GM12875 (cell line): ENCODE measurements around the gene RAB31.

ENCODE experiments used
- H3K4me3 ChIP-seq: one replicate; pipeline ENCODE4 v1.5.1; 2011; ENCODE audit warnings: low read depth, low read length, control low read depth
- CTCF ChIP-seq: IDR thresholded peaks from 2 replicates; pipeline ENCODE4 v1.5.1; 2011; ENCODE audit warnings: low read depth, mild to moderate bottlenecking, control low read depth, inconsistent platforms, low read length, moderate library complexity, borderline replicate concordance; ENCODE audit not compliant: insufficient read depth

The RAB31 gene

DNA sequence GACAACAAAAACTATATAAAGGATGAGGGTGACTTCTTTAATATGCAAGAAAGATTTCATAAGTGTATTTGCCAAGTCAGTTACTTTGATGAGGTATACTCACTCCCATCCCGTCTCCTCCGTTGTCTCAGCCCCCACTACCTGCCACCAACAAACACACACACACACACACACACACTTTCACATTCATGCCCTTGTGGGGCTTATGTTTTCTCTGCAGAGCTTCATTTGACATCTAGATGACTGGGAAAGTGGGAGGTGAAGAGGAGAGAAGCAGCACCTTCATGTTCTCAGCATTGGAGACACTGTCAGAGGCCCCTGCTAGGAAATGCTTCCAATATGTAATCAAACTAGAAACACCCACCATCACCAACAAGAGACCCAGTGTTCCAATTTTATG lies 155.2 kb downstream of the RAB31 start:
- TF ChIP-seq CTCF, result no peak
- H3K4me3 ChIP-seq, result no peak overlapping the region

DNA sequence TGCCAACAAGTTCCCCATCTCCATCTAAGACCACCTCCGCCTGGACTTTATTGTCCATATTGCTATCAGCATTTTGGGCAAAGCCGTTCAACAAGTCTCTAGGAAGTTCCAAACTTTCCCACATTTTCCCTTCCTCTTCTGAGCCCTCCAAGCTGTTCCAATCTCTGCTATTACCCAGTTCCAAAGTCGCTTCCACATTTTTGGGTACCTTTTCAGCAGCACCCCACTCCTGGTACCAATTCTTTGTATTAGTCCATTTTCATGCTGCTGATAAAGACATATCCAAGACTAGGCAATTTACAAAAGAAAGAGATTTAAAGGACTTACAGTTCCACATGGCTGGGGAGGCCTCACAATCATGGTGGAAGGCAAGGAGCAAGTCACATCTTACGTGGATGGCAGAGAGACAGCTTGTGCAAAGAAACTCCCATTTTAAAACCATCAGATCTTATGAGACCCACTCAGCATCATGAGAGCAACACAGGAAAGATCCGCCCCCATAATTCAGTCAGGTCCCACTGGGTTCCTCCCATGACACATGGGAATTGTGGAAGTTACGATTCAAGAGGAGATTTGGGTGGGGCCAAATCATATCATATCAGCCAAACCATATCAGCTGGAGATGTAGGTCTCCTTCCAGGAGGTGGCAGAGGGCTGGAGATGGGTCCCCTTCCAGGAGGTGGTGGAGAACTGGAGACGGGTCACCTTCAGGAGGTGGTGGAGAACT lies 157.8 kb downstream of the RAB31 start:
- no peak overlapping the region for H3K4me3 ChIP-seq
- no peak for TF ChIP-seq CTCF

DNA sequence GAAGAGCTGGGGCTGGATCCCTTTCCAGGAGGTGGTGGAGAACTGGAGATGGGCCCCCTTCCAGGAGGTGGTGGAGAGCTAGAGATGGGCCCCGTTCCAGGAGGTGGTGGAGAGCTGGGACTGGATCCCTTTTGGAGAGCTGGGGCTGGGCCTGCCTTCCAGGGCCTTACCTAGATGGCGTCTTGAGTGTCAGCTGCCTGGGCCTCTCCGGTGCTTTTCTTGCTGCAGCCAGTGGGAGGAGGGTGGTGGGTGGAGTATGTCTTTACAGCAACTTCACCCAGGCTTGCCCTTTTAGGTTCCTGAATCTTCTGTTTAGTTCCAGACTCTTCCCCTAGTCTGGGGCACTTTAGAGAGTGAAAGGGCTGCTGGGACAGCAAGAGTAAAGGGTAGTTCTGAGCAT lies 158.5 kb downstream of the RAB31 start:
- no peak overlapping the region for H3K4me3 ChIP-seq
- TF ChIP-seq CTCF, result no peak

DNA sequence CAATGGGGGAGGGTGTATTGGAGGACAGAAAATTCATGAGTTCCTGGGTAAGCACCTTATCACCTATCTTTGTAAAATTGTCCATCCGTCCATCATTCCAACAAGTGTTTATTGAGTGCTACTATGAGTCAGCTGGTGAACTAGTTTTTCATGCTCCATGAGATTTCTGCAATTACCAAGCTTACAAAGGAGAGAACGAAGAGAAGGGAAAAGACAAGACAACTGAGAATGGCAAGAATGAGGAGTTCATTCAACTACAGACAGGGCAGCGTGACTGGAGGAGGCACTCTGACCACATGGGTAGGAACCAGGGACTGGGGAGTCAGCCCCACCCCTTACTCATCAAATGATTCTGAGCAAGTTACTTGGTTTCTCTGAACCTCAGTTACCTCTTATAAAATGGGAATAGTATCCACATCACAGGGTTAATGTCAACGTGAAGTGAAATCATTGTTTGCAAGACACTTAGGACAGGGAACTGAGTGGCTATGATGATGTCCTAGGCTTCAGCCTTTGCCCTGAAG lies 159.0 kb downstream of the RAB31 start:
- TF ChIP-seq CTCF, result no peak
- no peak overlapping the region for H3K4me3 ChIP-seq

DNA sequence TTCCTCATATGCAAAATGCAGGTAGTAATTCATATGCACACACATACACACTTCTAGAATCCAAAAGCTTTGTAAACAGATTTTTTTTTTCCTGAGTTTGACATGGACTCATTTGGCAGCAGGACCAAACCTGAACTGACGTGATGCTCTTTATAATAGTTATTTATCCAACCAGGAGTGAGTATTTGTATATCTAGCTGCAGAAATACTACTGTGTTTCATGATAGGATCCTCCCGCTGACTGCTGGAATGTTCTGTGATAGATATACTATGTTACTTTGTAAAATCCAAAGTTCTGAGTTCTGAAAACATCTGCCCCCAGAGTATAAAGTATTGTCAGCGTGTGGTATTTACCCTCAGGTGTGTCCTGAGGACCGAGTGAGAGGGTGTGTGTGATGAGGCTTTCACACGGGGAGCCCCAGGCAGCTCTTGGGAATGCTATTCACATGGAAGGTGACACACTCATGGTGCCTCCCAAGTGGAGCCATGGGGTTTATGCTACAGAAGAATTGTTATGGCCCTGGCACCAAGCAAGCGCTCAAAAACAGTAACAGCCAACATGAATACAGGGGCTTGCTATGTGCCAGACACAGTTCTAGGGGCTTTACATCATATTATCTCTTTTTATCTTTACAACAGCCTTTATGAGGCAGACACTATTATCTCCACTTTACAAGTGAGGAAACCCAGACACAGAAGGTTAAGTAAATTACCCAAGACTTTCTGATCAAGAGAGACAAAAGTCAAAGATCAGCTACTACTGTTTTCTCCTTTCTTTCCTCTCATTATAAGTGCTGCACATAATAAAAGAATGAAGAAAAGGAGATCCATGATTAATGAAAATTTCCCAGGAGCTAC lies 161.0 kb downstream of the RAB31 start:
- H3K4me3 ChIP-seq, result no peak overlapping the region
- TF ChIP-seq CTCF, result no peak

- no peak overlapping the region for H3K4me3 ChIP-seq
- no peak for TF ChIP-seq CTCF
These were observed 161.8 kb downstream of the RAB31 start for GRCh38 chr18:9869715-9870430.
